ENCODE measurements around the gene PTGS2. TPM values are rescaled to one million over a fixed set of nuclear protein-coding genes. Genes with fewer than 3 reads are reported as not detected.
A peak's percentile ranks its signal among the peaks of the same experiment; 100 is the strongest.

Gene PTGS2
- total and polyA plus RNA-seq, 2 of the 8 experiments (the other 6 are each of a cell fraction or from before 2014, with no cell fraction given) = 0.29 to 0.35 TPM

DNA sequence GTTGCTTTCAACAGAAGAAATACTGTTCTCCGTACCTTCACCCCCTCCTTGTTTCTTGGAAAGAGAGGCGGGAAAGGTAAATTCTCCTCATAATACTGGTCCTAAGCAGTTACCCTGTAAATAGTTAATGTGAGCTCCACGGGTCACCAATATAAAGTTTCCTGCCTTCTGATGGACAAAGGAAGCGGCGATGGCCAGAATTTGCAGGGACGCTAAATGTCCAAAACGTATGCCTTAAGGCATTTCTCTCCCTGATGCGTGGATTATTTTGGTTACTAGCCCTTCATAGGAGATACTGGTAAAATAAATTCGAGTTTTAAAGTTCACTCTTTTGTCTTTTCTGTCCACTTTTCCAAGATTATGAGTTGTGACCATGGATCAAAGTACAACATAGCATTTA, 898 bp upstream of the PTGS2 start:
- no peak overlapping the region for H3K23ac ChIP-seq (ENCODE audit: insufficient read length)
- H3K4me3 ChIP-seq (ENCODE audit: extremely low read depth in 1 of 4, insufficient read depth in 2 of 4, low read depth in 3 of 4, low read length in 4 of 4) = peak overlapping the region; percentile 66 to 82 (median 76)
- peaks cover 2% of the 10 kb centered on the region for H3K23me2 ChIP-seq (ENCODE audit: low read depth, low read length)
- no peak overlapping the region for H4K91ac ChIP-seq (replicated peaks; ENCODE audit: insufficient read length, low read length)
- ChIA-PET POLR2A (ENCODE audit: partially characterized antibody) (no interaction called here), CTCF (ENCODE audit: partially characterized antibody) (interaction anchor here (0.8 to 6.6 kb wide), 10 partner anchors 10 to 237 kb away, joined by 3 to 37 read pairs (median 4); no protein-coding TSS in a partner anchor)
- no peaks in the 10 kb centered on the region for H3K79me1 ChIP-seq (ENCODE audit: low read depth, low read length)
- H3K27me3 ChIP-seq (replicated peaks in 1 of 4; ENCODE audit: control insufficient read depth in 3 of 4, extremely low read depth in 1 of 4, insufficient read depth in 3 of 4, low read length in 3 of 4) = peaks cover 0 to 3% (median under 1%) of the 10 kb centered on the region in 4 experiments; a peak in 1 of 7 replicates
- H3K27ac ChIP-seq (ENCODE audit: low read depth, low read length) = no peak overlapping the region
- 43% methylated on average over 9 of the region's 9 CpGs; no CpG with 5 or more reads in 1 of the 2 experiments for WGBS, 2 experiments (ENCODE audit: extremely low coverage in 1 of 2, insufficient coverage in 1 of 2, insufficient read length in 1 of 2, insufficient replicate concordance in 2 of 2, low coverage in 1 of 2, low lambda C conversion rate in 2 of 2, missing lambda C conversion rate in 1 of 2)
- H3K4me2 ChIP-seq (ENCODE audit: insufficient read depth in 1 of 2, low read depth in 2 of 2, low read length in 2 of 2) = peak overlapping the region; percentile 75 to 95
- H3K36me3 ChIP-seq (ENCODE audit: control insufficient read depth in 2 of 4, insufficient read depth in 4 of 4, low read length in 3 of 4) = no peaks in the 10 kb centered on the region
- no peaks in the 10 kb centered on the region for H3K9me3 ChIP-seq (ENCODE audit: insufficient read depth in 2 of 2, low read depth in 1 of 2, low read length in 1 of 2)
- H3K4ac ChIP-seq (replicated peaks; ENCODE audit: insufficient read length, low read depth, low read length) = no peak overlapping the region
- no peaks in the 10 kb centered on the region for H4K20me1 ChIP-seq (replicated peaks in 1 of 2; ENCODE audit: control insufficient read depth in 1 of 2, insufficient read depth in 2 of 2, low read length in 2 of 2)
- no peak overlapping the region for H2BK15ac ChIP-seq (ENCODE audit: low read length)
- TF ChIP-seq POU5F1 (IDR thresholded peaks at IDR 0.05; ENCODE audit: low read depth, low read length) = no peak
- no peak for TF ChIP-seq GABPA (IDR thresholded peaks at IDR 0.05; ENCODE audit: borderline replicate concordance, insufficient read depth, low read length)
- no peak overlapping the region for H2BK12ac ChIP-seq (ENCODE audit: low read depth, low read length)
- H2AK5ac ChIP-seq (ENCODE audit: low read depth, low read length) = no peak overlapping the region
- no peak overlapping the region for H2BK5ac ChIP-seq (ENCODE audit: low read depth, low read length)
- no peak overlapping the region for H4K5ac ChIP-seq (ENCODE audit: insufficient read length, low read depth, low read length)
- H2BK20ac ChIP-seq (ENCODE audit: low read length) = no peak overlapping the region
- no peak overlapping the region for H2BK120ac ChIP-seq (replicated peaks; ENCODE audit: low read depth, low read length)
- FAIRE-seq (no peak), DNase-seq (ENCODE audit: low read depth in 1 of 2, low spot score in 2 of 2) (no peak)
- H3K56ac ChIP-seq (replicated peaks; ENCODE audit: insufficient read length, low read depth, low read length) = no peak overlapping the region
- H3K14ac ChIP-seq (ENCODE audit: insufficient read length) = no peak overlapping the region
- no peaks in the 10 kb centered on the region for H3K79me2 ChIP-seq (ENCODE audit: control insufficient read depth in 1 of 2, insufficient read depth in 2 of 2, low read length in 2 of 2)
- peaks cover 0 to 2% (median 0%) of the 10 kb centered on the region in 4 experiments; a peak in 2 of 7 replicates for H3K4me1 ChIP-seq (replicated peaks in 1 of 4; ENCODE audit: control insufficient read depth in 3 of 4, insufficient read depth in 4 of 4, low read length in 3 of 4)
- no peak overlapping the region for H4K8ac ChIP-seq (ENCODE audit: extremely low read depth, insufficient read depth, low read length)
- no peak overlapping the region for H3K18ac ChIP-seq (ENCODE audit: extremely low read depth, low read length)
- H3K9ac ChIP-seq (replicated peaks in 1 of 4; ENCODE audit: extremely low read depth in 1 of 4, low read depth in 3 of 4, low read length in 3 of 4) = no peak overlapping the region; a peak in 1 of 7 replicates
- H2AFZ ChIP-seq (ENCODE audit: low read length) = peak overlapping the region; percentile 83; the same call in 1 of the 2 replicates
